ENCODE results near the gene FOXC2.

FOXC2 gene

GRCh38 chr16:86533767-86534351, 32.8 kb upstream of the FOXC2 start:
- no peak for DNase-seq

GRCh38 chr16:86534779-86535615, 31.6 kb upstream of the FOXC2 start:
- no peak for DNase-seq

GRCh38 chr16:86536621-86537020, 30.0 kb upstream of the FOXC2 start:
- no peak for DNase-seq

GRCh38 chr16:86537486-86537885, 29.1 kb upstream of the FOXC2 start:
- no peak for DNase-seq

- no peak for DNase-seq
Measured at GRCh38 chr16:86538196-86538780, 28.3 kb upstream of the FOXC2 start.

GRCh38 chr16:86540894-86541293, 25.7 kb upstream of the FOXC2 start:
- no peak for DNase-seq

GRCh38 chr16:86541560-86541959, 25.1 kb upstream of the FOXC2 start:
- DNase-seq, result no peak

GRCh38 chr16:86542756-86543750, 23.6 kb upstream of the FOXC2 start:
- no peak for DNase-seq

- no peak for DNase-seq
Measured at GRCh38 chr16:86545481-86545880, 21.1 kb upstream of the FOXC2 start.

- no peak for DNase-seq
Measured at GRCh38 chr16:86545954-86546637, 20.5 kb upstream of the FOXC2 start.

- DNase-seq, result no peak
Measured at GRCh38 chr16:86546638-86547013, 20.0 kb upstream of the FOXC2 start.

- DNase-seq, result no peak
Measured at GRCh38 chr16:86547286-86547685, 19.3 kb upstream of the FOXC2 start.

- no peak for DNase-seq
Measured at GRCh38 chr16:86549076-86549892, 17.3 kb upstream of the FOXC2 start.

GRCh38 chr16:86549893-86550190, 16.8 kb upstream of the FOXC2 start:
- no peak for DNase-seq

GRCh38 chr16:86550281-86550680, 16.3 kb upstream of the FOXC2 start:
- DNase-seq, result no peak

- no peak for DNase-seq
Measured at GRCh38 chr16:86553356-86553755, 13.3 kb upstream of the FOXC2 start.

GRCh38 chr16:86554599-86554916, 12.1 kb upstream of the FOXC2 start:
- DNase-seq, result no peak

GRCh38 chr16:86554917-86555703, 11.5 kb upstream of the FOXC2 start, which contains the start of gene MTHFSD:
TSS of gene MTHFSD (minus strand) at chr16:86555235. CDS start at chr16:86555184, 51 bp downstream.
- peak; percentile 71 for DNase-seq

- DNase-seq, result no peak
Measured at GRCh38 chr16:86555704-86556075, 10.9 kb upstream of the FOXC2 start.

- DNase-seq, result no peak
Measured at GRCh38 chr16:86556576-86556975, 10.1 kb upstream of the FOXC2 start.

- DNase-seq, result no peak
Measured at GRCh38 chr16:86557587-86557986, 9.0 kb upstream of the FOXC2 start.

Data from NCI-H774 (cell line).